K562 (cell line): ENCODE measurements around the gene MKNK2. TPM values are rescaled to one million over a fixed set of nuclear protein-coding genes. Genes with fewer than 3 reads are reported as not detected.
A peak's percentile ranks its signal among the peaks of the same experiment; 100 is the strongest.

Experiments
- CBX8 ChIP-seq: fragments of 200-600 bp; sonication (generic); IDR thresholded peaks from 2 replicates; pipeline ENCODE4 v1.6.1; 2012; ENCODE audit warnings: borderline replicate concordance, mixed run types, low read depth, mild to moderate bottlenecking, moderate library complexity, mixed read lengths, low read length, control low read depth, inconsistent platforms; ENCODE audit not compliant: poor library complexity, severe bottlenecking; ENCODE audit errors: extremely low read depth
- NFATC3 ChIP-seq: fragments of 450-650 bp; IDR thresholded peaks from 2 replicates; pipeline ENCODE4 v1.6.1; 2017; ENCODE audit warnings: mild to moderate bottlenecking
- NR2F6 ChIP-seq: fragments of 450-650 bp; formaldehyde crosslinking; IDR thresholded peaks from 2 replicates; pipeline ENCODE4 v1.4.0; 2020; ENCODE audit warnings: mild to moderate bottlenecking
- SMAD2 ChIP-seq: fragments of 150-350 bp; IDR thresholded peaks from 2 replicates; pipeline ENCODE4 v1.6.1; 2014; ENCODE audit warnings: low read depth, mild to moderate bottlenecking, low read length
- TBP ChIP-seq: optimal IDR thresholded peaks from 2 replicates; pipeline ENCODE3; 2011; ENCODE audit warnings: low read depth, low read length, improper control_type of control experiment
- ZSCAN29 ChIP-seq: fragments of 450-650 bp; IDR thresholded peaks from 2 replicates; pipeline ENCODE4 v1.6.1; 2017
- polyA plus RNA-seq, 8 experiments: library from polyadenylated mRNA; depleted of rRNA in 4 of 8; stranded (reverse) in 5 of 8; unstranded in 3 of 8; fragments of >200 nt; fragmentation: Nextera tagmentation in 2 of 8; fragmentation: Illumina TruSeq in 1 of 8; extraction: Ambion mirVana in 2 of 8; extraction: Trizol in 1 of 8; gene quantifications; 2 replicates each; pipeline versions ENCODE4 v1.2.1 to v1.2.3, GENCODE V29; 2011 to 2014; ENCODE audit warnings: inconsistent platforms in 1 of 8, missing spikeins in 1 of 8
- total RNA-seq, 7 experiments: library from RNA; depleted of rRNA in 6 of 7; stranded (reverse); fragments of >200 nt in 6 of 7; fragmentation: Illumina TruSeq in 2 of 7; extraction: Trizol in 2 of 7; gene quantifications; 2 replicates each; pipeline versions ENCODE4 v1.2.1 to v1.2.3, GENCODE V29; 2011 to 2021; ENCODE audit warnings: low replicate concordance in 1 of 7
- TF ChIP-seq, protein P1 (sequence below): fragments of 450-650 bp; IDR thresholded peaks from 2 replicates; pipeline ENCODE4 v1.6.1; 2016; ENCODE audit warnings: low read depth, mild to moderate bottlenecking, moderate library complexity
- TF ChIP-seq, protein P2 (sequence below): sonication (generic); formaldehyde crosslinking; IDR thresholded peaks from 2 replicates; pipeline ENCODE4 v1.8.0; 2023; ENCODE audit warnings: missing genetic modification reagents, mild to moderate bottlenecking, borderline replicate concordance
- TF ChIP-seq, protein P3 (sequence below): sonication (generic); formaldehyde crosslinking; IDR thresholded peaks from 2 replicates; pipeline ENCODE4 v1.8.1; 2023; ENCODE audit warnings: mild to moderate bottlenecking, missing genetic modification reagents
- TF ChIP-seq, protein P4 (sequence below), 2 experiments: fragments of 450-650 bp; IDR thresholded peaks; 2 replicates each; pipeline ENCODE4 v1.6.1; 2018; ENCODE audit warnings: mild to moderate bottlenecking in 2 of 2, low read depth in 1 of 2; ENCODE audit not compliant: partially characterized antibody in 2 of 2
- TF ChIP-seq, protein P5 (sequence below), 2 experiments: IDR thresholded peaks; 2 replicates each; pipeline ENCODE4 v1.6.1; 2012; ENCODE audit warnings: improper control_type of control experiment in 2 of 2, low read depth in 2 of 2, low read length in 2 of 2, borderline replicate concordance in 1 of 2

The MKNK2 gene
- total and polyA plus RNA-seq, 9 of the 15 experiments (the other 6 are each of a cell fraction or from before 2014, with no cell fraction given) = 5.1 to 191 (median 51.9) TPM

DNA sequence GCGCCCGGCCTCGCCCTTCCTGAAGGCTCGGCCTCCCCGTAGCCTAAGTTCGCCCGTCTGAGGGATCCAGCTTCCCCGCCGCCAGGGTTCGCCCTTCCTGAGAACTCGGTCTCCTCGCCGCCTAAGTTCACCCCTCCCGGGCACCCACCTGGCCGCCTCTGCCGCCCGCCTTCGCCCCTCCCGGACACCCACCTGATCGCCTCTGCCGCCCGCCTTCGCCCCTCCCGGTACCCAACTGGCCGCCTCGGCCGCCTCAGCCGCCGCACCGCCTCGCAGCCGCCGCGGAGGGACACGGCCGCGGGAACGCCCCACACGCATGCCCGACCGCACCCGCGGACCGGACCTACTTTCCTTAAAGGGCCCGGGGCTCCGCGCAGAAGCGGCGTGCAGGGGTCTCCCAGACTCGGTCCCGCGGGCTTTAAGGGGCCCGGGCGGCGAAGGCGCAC is 45.0 kb upstream of the MKNK2 start, which contains the start of gene MOB3A (continued):
- TF ChIP-seq CBX8 = no peak
- TF ChIP-seq TBP = no peak
- TF ChIP-seq SMAD2 = no peak
- TF ChIP-seq, protein P1, sequence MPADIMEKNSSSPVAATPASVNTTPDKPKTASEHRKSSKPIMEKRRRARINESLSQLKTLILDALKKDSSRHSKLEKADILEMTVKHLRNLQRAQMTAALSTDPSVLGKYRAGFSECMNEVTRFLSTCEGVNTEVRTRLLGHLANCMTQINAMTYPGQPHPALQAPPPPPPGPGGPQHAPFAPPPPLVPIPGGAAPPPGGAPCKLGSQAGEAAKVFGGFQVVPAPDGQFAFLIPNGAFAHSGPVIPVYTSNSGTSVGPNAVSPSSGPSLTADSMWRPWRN = no peak
- no peak for TF ChIP-seq ZSCAN29
- TF ChIP-seq, protein P2, sequence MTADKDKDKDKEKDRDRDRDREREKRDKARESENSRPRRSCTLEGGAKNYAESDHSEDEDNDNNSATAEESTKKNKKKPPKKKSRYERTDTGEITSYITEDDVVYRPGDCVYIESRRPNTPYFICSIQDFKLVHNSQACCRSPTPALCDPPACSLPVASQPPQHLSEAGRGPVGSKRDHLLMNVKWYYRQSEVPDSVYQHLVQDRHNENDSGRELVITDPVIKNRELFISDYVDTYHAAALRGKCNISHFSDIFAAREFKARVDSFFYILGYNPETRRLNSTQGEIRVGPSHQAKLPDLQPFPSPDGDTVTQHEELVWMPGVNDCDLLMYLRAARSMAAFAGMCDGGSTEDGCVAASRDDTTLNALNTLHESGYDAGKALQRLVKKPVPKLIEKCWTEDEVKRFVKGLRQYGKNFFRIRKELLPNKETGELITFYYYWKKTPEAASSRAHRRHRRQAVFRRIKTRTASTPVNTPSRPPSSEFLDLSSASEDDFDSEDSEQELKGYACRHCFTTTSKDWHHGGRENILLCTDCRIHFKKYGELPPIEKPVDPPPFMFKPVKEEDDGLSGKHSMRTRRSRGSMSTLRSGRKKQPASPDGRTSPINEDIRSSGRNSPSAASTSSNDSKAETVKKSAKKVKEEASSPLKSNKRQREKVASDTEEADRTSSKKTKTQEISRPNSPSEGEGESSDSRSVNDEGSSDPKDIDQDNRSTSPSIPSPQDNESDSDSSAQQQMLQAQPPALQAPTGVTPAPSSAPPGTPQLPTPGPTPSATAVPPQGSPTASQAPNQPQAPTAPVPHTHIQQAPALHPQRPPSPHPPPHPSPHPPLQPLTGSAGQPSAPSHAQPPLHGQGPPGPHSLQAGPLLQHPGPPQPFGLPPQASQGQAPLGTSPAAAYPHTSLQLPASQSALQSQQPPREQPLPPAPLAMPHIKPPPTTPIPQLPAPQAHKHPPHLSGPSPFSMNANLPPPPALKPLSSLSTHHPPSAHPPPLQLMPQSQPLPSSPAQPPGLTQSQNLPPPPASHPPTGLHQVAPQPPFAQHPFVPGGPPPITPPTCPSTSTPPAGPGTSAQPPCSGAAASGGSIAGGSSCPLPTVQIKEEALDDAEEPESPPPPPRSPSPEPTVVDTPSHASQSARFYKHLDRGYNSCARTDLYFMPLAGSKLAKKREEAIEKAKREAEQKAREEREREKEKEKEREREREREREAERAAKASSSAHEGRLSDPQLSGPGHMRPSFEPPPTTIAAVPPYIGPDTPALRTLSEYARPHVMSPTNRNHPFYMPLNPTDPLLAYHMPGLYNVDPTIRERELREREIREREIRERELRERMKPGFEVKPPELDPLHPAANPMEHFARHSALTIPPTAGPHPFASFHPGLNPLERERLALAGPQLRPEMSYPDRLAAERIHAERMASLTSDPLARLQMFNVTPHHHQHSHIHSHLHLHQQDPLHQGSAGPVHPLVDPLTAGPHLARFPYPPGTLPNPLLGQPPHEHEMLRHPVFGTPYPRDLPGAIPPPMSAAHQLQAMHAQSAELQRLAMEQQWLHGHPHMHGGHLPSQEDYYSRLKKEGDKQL (CRISPR knock-in tag) = no peak
- TF ChIP-seq, protein P3, sequence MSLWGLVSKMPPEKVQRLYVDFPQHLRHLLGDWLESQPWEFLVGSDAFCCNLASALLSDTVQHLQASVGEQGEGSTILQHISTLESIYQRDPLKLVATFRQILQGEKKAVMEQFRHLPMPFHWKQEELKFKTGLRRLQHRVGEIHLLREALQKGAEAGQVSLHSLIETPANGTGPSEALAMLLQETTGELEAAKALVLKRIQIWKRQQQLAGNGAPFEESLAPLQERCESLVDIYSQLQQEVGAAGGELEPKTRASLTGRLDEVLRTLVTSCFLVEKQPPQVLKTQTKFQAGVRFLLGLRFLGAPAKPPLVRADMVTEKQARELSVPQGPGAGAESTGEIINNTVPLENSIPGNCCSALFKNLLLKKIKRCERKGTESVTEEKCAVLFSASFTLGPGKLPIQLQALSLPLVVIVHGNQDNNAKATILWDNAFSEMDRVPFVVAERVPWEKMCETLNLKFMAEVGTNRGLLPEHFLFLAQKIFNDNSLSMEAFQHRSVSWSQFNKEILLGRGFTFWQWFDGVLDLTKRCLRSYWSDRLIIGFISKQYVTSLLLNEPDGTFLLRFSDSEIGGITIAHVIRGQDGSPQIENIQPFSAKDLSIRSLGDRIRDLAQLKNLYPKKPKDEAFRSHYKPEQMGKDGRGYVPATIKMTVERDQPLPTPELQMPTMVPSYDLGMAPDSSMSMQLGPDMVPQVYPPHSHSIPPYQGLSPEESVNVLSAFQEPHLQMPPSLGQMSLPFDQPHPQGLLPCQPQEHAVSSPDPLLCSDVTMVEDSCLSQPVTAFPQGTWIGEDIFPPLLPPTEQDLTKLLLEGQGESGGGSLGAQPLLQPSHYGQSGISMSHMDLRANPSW (CRISPR knock-in tag) = no peak
- TF ChIP-seq, protein P4, sequence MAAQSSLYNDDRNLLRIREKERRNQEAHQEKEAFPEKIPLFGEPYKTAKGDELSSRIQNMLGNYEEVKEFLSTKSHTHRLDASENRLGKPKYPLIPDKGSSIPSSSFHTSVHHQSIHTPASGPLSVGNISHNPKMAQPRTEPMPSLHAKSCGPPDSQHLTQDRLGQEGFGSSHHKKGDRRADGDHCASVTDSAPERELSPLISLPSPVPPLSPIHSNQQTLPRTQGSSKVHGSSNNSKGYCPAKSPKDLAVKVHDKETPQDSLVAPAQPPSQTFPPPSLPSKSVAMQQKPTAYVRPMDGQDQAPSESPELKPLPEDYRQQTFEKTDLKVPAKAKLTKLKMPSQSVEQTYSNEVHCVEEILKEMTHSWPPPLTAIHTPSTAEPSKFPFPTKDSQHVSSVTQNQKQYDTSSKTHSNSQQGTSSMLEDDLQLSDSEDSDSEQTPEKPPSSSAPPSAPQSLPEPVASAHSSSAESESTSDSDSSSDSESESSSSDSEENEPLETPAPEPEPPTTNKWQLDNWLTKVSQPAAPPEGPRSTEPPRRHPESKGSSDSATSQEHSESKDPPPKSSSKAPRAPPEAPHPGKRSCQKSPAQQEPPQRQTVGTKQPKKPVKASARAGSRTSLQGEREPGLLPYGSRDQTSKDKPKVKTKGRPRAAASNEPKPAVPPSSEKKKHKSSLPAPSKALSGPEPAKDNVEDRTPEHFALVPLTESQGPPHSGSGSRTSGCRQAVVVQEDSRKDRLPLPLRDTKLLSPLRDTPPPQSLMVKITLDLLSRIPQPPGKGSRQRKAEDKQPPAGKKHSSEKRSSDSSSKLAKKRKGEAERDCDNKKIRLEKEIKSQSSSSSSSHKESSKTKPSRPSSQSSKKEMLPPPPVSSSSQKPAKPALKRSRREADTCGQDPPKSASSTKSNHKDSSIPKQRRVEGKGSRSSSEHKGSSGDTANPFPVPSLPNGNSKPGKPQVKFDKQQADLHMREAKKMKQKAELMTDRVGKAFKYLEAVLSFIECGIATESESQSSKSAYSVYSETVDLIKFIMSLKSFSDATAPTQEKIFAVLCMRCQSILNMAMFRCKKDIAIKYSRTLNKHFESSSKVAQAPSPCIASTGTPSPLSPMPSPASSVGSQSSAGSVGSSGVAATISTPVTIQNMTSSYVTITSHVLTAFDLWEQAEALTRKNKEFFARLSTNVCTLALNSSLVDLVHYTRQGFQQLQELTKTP (IDR thresholded peaks at IDR 0.05; ENCODE audit: low read depth in 1 of 2, partially characterized antibody in 2 of 2) = peak in 1 of 2 experiments; percentile 2
- TF ChIP-seq NR2F6 (CRISPR knock-in tag) = no peak
- TF ChIP-seq, protein P5, sequence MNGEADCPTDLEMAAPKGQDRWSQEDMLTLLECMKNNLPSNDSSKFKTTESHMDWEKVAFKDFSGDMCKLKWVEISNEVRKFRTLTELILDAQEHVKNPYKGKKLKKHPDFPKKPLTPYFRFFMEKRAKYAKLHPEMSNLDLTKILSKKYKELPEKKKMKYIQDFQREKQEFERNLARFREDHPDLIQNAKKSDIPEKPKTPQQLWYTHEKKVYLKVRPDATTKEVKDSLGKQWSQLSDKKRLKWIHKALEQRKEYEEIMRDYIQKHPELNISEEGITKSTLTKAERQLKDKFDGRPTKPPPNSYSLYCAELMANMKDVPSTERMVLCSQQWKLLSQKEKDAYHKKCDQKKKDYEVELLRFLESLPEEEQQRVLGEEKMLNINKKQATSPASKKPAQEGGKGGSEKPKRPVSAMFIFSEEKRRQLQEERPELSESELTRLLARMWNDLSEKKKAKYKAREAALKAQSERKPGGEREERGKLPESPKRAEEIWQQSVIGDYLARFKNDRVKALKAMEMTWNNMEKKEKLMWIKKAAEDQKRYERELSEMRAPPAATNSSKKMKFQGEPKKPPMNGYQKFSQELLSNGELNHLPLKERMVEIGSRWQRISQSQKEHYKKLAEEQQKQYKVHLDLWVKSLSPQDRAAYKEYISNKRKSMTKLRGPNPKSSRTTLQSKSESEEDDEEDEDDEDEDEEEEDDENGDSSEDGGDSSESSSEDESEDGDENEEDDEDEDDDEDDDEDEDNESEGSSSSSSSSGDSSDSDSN (IDR thresholded peaks at IDR 0.05; ENCODE audit: borderline replicate concordance in 1 of 2, low read depth in 2 of 2, low read length in 2 of 2) = 0 out of 4 replicates have a peak, but pooled peaks of 1 of the 2 experiments have one; percentile 36
- no peak for TF ChIP-seq NFATC3
